ENCODE results near the gene PID1. TPM values are rescaled to one million over a fixed set of nuclear protein-coding genes. Genes with fewer than 3 reads are reported as not detected.

Gene PID1, protein sequence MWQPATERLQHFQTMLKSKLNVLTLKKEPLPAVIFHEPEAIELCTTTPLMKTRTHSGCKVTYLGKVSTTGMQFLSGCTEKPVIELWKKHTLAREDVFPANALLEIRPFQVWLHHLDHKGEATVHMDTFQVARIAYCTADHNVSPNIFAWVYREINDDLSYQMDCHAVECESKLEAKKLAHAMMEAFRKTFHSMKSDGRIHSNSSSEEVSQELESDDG
- 83.2 TPM for total RNA-seq

DNA sequence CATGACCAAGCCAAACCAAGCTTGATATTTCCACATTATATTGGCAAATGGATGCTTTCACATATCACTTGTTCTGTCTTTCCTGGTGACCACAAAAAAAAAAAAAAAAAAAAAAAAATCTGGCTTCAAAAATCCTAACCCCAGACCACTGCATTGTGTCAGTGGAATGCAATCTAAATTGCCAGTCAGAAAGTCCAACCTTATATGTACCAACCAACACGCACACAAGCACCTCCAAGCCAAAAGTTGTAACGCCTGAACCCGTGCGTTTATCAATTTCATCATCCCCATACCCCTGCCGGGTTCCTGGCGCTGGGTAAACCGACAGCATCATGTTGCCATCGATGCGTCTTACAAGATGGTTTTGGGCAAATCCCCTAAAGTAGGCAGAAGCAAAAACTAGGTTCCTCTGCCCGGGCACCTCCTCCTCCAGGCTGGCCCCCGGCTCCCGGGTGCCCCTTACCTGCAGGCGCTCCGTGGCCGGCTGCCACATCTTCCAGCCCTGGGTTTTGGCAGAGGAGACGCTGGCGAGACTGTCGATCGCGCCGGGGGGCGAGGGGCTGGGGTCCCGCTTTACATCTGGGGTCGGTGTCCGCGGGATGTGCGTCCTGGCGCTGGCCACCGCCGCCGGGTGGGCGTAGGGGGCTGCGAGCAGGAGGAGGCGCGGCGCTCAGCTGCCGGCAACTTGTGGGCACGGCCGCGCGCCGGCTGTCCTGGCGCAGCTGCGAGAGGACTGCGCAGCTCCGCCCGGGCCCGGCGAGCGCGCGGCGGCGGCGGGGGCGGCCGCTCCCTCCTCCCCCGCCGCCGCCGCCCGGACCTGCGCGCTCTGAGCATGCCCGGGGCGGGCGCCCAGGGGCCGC is at the start of gene PID1:
PID1 (minus strand) TSS at position 737 of the 860 bp plus-strand sequence; CDS start at position 493, 244 bp downstream.
- intact Hi-C loops (cut with DNase I): loop anchor here (10.0 kb wide), 1 partner anchor 566 kb away; no protein-coding TSS in a partner anchor
- H3K4me3 ChIP-seq: peak within 1 kb of the TSS; percentile 60 to 94
- H3K9me3 ChIP-seq: no peaks in the 10 kb centered on the region
- peak within 1 kb of the TSS; percentile 75 for H3K27ac ChIP-seq
- H3K36me3 ChIP-seq: no peaks in the 10 kb centered on the region
- peaks cover 19% of the 10 kb centered on the region for H3K4me1 ChIP-seq
- no peak for DNase-seq (ENCODE audit: extremely low spot score in 2 of 2)
- no peaks in the 10 kb centered on the region for H3K27me3 ChIP-seq
- TF ChIP-seq POLR2A (IDR thresholded peaks at IDR 0.05) (peak in 1 of 2 donors; percentile 29), POLR2AphosphoS5 (IDR thresholded peaks at IDR 0.05; ENCODE audit: insufficient read depth in 1 of 2, low read depth in 1 of 2) (peak in 1 of 2 donors; percentile 43)
- TF ChIP-seq, protein P1, sequence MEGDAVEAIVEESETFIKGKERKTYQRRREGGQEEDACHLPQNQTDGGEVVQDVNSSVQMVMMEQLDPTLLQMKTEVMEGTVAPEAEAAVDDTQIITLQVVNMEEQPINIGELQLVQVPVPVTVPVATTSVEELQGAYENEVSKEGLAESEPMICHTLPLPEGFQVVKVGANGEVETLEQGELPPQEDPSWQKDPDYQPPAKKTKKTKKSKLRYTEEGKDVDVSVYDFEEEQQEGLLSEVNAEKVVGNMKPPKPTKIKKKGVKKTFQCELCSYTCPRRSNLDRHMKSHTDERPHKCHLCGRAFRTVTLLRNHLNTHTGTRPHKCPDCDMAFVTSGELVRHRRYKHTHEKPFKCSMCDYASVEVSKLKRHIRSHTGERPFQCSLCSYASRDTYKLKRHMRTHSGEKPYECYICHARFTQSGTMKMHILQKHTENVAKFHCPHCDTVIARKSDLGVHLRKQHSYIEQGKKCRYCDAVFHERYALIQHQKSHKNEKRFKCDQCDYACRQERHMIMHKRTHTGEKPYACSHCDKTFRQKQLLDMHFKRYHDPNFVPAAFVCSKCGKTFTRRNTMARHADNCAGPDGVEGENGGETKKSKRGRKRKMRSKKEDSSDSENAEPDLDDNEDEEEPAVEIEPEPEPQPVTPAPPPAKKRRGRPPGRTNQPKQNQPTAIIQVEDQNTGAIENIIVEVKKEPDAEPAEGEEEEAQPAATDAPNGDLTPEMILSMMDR (IDR thresholded peaks at IDR 0.05): no peak

DNA sequence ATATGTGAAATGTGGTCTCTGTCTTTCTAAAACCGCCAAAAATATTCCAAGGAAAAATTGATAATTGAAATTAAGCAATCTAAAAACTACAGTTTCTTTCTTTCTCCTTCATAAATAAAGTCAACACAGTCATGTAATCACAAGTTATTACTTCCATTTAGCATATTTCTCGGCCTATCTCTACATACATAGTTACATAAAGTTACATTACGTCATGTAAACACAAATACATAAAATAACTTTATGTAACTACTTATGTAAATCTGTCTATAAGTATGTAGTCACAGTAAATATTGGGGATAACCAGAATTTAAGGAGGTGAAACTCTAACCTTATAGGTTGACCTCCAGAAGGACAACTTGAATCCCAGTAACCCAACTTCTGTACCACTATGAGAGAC is 48.5 kb upstream of the PID1 start:
- no peak overlapping the region for H3K27ac ChIP-seq
- no peaks in the 10 kb centered on the region for H3K9me3 ChIP-seq
- H3K27me3 ChIP-seq: no peaks in the 10 kb centered on the region
- no peaks in the 10 kb centered on the region for H3K36me3 ChIP-seq
- DNase-seq (ENCODE audit: extremely low spot score in 2 of 2): no peak
- intact Hi-C loops (cut with DNase I): no loop called here
- no peak overlapping the region for H3K4me3 ChIP-seq
- peaks cover 2% of the 10 kb centered on the region for H3K4me1 ChIP-seq
- TF ChIP-seq, protein P1 (IDR thresholded peaks at IDR 0.05): no peak
- no peak for TF ChIP-seq POLR2A (IDR thresholded peaks at IDR 0.05)
- TF ChIP-seq POLR2AphosphoS5 (IDR thresholded peaks at IDR 0.05; ENCODE audit: insufficient read depth in 1 of 2, low read depth in 1 of 2): no peak

DNA sequence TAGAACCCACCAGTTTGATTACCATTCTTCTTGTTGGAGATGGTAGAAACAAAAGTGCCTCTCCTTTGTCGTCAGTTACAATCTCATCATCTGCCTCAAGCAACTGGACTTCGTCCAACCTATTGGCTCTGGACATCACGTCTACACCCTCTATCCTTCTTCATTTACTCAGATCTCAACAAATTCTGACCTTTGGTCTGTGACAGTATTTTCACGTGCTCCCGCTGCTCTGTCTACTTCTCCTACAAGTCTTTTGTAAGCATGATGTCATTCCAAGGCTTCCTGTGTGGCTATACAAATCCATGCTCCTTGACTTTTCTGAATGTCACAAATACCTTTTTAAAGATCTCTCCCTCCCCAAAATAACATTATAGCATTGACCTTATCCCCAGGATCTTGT is 43.0 kb upstream of the PID1 start:
- no peaks in the 10 kb centered on the region for H3K36me3 ChIP-seq
- no peaks in the 10 kb centered on the region for H3K9me3 ChIP-seq
- intact Hi-C loops (cut with DNase I): no loop called here
- H3K4me3 ChIP-seq: no peak overlapping the region
- peaks cover 10% of the 10 kb centered on the region for H3K4me1 ChIP-seq
- DNase-seq (ENCODE audit: extremely low spot score in 2 of 2): no peak
- peak overlapping the region; percentile 33 for H3K27ac ChIP-seq
- no peaks in the 10 kb centered on the region for H3K27me3 ChIP-seq
- TF ChIP-seq POLR2AphosphoS5 (IDR thresholded peaks at IDR 0.05; ENCODE audit: insufficient read depth in 1 of 2, low read depth in 1 of 2): no peak
- TF ChIP-seq, protein P1 (IDR thresholded peaks at IDR 0.05): no peak
- no peak for TF ChIP-seq POLR2A (IDR thresholded peaks at IDR 0.05)

DNA sequence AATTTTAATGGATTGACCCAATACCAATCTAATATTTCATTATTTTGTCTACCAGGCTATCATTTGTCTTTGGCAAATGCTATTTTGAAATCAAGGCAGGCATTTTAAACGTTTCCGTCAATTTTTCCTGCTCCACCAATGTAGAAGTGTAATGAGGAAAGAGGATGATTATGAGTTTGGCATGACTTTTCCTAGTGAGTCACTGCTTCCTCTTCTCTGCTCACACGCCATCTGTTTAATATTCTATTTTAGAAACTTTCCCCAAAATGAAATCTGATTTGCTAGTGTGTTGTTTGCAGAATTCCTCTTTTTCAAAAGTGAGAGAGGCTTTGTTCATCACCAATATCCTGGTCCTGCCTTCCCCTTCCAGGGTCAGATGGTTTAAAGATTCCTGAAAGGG is 42.5 kb upstream of the PID1 start:
- no peak for DNase-seq (ENCODE audit: extremely low spot score in 2 of 2)
- Histone ChIP-seq H3K36me3 (no peaks in the 10 kb centered on the region), H3K27me3 (no peaks in the 10 kb centered on the region), H3K4me3 (no peak overlapping the region), H3K4me1 (peaks cover 10% of the 10 kb centered on the region), H3K9me3 (no peaks in the 10 kb centered on the region), H3K27ac (peak overlapping the region; percentile 33)
- intact Hi-C loops (cut with DNase I): no loop called here
- peak in 1 of 2 donors; percentile 14 for TF ChIP-seq POLR2AphosphoS5 (IDR thresholded peaks at IDR 0.05; ENCODE audit: insufficient read depth in 1 of 2, low read depth in 1 of 2)
- no peak for TF ChIP-seq POLR2A (IDR thresholded peaks at IDR 0.05)

DNA sequence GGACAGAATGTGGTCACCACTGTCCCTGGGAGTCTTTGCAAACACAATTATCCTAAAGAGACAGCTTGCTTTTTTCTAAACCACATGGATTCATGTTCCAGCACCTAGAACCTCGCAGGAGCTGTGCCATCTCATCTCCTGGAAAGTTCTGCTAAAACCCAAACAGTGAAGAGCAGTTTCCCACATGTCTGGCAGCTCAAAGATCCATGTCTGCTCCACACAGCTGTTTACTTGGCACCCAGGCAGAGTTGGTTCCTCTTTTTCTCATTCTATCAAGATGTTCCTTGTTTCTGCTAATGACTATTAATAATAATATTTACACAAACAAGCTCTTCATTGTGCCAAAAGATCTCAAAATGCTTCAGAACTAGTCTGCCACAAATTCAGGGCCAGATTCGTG is 30.1 kb upstream of the PID1 start:
- TF ChIP-seq POLR2A (IDR thresholded peaks at IDR 0.05) (no peak), POLR2AphosphoS5 (IDR thresholded peaks at IDR 0.05; ENCODE audit: insufficient read depth in 1 of 2, low read depth in 1 of 2) (no peak)
- TF ChIP-seq, protein P1 (IDR thresholded peaks at IDR 0.05): no peak
- H3K4me3 ChIP-seq: no peak overlapping the region

More for the DNA sequence above, 30.1 kb upstream of the PID1 start:
- Histone ChIP-seq H3K36me3 (no peaks in the 10 kb centered on the region), H3K9me3 (no peaks in the 10 kb centered on the region), H3K4me1 (peaks cover 5% of the 10 kb centered on the region), H3K27me3 (no peaks in the 10 kb centered on the region), H3K27ac (no peak overlapping the region)
- DNase-seq (ENCODE audit: extremely low spot score in 2 of 2): no peak
- intact Hi-C loops (cut with DNase I): no loop called here
